Putamen (tissue), 1 donor: ENCODE results near the gene PLTP.
"Not testable (repeated sequence)": the region's sequence is repeated elsewhere in the genome, so short reads cannot be mapped to it uniquely, and the experiment has no call there.

ENCODE experiments used
- DNase-seq: peaks from one replicate; pipeline ENCODE4 v3.0.0-alpha.2; 2016; ENCODE audit warnings: low spot score

PLTP gene

DNA sequence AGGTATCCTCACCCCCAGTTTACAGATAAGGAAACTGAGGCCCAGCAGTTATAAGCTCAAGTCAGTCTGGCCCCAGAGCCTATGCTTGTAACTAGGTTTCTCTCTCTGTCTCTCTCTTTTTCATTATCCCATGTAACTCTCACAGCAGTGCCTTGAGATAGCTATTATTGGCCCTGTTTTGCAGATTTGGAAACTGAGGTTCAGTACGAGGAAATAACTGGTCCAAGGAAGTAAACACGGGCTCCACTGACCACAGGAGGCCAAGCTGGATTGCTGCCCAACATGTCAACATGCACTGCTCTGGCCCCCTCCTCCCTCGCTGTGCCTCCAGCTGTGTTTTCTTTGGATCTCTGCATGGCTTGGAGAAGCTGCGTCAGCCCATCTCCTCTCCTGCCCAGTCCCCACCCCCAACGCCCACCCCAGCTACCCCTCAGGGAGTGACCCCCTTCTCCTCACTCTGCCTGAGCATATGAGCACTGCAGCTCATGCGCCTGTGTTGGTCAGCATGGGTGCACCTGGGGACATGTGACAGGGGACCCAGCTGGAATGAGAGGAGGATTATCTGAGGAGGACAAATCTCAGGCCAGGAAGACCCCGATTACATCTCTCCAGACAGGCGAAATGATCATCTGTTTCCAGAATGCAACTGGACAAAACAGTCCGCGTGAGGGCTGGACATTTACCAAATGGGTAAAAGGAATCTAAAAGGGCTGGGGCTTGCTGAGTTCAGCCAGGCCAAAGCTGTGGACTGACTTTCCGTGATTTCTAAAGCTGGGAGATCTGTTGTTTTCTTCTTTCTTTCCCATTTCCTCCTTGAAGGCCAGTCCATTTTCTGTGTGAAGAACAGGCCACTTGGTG is 7.8 kb upstream of the PLTP start:
- DNase-seq = no peak

DNA sequence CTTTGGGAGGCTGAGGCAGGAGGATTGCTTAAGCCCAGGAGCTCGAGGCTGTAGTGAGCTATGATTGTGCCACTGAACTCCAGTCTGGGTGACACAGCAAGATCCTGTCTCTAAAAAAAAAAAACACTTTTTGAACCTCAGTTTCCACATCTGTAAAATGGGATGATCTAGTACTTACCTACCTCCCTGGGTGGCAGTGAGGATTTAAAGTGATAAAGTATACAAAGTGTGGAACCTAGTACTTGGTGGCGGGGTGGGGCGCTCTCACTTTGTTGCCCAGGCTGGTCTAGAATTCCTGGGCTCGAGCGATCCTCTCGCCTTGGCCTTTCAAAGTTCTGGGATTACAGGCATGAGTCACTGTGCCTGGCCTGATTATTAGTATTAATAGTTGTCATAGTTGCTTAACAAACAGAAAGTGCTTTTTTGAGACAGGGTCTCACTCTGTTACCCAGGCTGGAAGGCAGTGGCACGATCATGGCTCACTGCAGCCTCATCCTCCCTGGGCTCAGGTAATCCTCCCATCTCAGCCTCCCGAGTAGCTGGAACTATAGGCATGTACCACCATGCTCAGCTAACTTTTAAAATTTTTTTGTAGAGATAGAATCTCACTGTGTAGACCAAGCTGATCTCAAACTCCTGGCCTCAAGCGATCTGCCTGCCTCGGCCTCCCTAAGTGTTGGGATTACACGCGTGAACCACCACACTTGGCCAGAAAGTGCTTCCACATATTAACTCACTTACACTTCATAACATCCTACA is 7.0 kb upstream of the PLTP start:
- DNase-seq = no peak

DNA sequence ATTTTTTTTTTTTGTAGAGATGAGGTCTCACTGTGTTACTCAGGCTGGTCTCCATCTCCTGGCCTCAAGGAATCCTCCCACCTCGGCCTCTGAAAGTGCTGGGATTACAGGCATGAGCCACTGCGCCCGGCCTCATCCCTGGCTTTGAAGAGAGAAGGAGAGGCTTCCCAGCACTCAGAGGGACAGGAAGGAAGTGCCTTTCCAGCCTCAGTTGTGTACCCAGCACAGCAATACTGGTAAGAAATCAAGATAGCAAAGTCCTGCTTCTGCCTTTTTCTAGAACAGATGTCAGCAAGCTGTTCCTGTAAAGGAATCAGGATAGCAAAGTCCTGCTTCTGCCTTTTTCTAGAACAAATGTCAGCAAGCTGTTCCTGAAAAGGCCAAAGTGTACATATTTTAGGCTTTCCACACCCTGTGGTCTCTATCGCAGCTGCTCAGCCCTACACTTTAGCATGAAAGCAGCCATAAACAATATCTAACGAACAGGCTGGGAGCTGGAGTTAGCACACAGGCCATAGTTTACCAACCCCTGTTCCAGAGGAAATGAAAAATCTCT is 6.3 kb upstream of the PLTP start:
- DNase-seq = no peak

DNA sequence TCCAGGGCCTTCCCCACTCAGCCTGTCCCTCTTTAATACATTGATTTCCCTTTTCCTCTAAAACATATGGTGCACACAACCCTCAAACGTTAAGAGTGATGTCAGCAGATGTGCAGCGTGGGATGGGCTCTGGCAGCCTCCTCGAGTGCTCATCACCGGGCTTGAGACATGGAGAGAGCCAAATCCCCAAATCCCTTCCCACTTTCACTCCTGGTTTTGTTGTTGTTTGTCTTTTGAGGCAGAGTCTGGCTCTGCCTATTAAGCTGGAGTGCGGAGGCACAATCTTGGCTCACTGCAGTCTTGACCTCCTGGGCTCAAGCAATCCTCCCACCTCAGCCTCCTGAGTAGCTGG is 5.8 kb upstream of the PLTP start:
- DNase-seq = no peak

DNA sequence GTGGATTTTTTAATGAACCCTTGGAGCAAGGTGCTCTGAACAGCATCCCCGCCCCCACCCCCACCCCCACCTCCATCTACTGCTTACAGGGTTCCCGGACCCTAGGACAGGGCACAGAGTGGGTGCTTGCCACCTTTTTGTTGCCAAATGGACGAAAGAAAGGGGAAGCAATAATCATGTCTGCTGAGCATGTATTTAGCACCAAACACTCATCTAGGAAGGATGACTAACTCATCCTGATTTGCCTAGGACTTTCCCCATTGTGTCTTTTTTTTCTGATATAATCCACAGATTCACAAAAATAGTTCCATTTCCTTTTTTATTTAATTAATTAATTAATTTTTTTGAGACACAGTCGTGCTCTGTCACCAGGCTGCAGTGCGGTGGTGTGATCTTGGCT is 1.2 kb upstream of the PLTP start:
- no peak for DNase-seq

DNA sequence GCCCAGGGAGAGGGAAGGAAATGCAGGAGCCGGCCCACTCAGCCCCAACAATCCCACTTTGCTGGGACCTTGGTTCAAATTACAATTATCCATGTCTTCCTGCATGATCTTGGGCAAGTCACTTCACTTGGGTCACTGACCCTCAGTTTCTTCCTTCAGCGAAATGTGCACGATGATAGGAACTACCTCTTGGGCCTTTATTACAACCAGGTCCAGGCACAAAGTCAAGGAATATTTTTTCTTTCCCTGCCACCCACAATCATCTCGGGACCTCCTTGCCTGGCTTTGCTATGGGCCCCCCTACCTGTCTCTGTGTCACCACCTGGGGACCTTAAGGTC is 358 bp upstream of the PLTP start:
- DNase-seq = no peak

DNA sequence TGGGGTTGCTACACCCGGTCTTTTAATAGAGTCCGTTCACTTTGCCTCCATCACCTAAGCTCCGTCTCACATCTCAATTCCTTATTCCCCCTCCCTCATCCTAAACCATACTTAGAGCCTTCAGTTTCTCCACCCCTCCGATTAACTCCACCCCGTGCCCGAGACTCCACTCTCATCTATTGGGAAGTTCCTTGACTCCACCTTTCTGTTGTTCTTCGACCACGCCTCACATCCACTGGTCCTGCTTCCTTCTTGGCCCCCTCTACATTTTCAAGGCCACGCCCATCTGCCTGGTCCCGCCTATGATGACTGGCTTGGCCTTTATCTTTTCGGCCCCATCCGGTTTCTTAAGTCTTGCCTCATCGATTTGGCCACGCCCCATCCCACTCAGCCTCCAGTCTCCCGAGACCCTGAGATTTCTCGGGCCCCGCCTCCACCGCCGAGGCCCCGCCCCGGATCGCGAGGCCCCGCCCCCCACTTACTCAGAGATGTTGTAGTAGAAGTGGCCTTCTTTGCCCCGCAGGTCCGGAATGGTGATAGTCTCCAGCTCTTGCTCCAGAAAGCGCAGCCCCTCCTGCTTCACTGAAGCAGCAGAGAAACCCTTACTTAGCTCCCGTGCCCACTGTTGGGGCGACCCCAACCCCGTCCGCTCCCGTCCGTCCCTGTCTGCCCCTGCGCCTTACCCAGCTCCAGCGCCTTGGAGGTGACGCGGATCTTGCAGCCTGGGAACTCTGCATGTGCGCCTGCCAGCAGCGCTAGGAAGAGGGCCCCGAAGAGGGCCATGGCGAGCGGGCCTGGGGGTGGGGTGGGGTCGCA is 1.1 kb downstream of the PLTP start:
- DNase-seq = peak; percentile 80

DNA sequence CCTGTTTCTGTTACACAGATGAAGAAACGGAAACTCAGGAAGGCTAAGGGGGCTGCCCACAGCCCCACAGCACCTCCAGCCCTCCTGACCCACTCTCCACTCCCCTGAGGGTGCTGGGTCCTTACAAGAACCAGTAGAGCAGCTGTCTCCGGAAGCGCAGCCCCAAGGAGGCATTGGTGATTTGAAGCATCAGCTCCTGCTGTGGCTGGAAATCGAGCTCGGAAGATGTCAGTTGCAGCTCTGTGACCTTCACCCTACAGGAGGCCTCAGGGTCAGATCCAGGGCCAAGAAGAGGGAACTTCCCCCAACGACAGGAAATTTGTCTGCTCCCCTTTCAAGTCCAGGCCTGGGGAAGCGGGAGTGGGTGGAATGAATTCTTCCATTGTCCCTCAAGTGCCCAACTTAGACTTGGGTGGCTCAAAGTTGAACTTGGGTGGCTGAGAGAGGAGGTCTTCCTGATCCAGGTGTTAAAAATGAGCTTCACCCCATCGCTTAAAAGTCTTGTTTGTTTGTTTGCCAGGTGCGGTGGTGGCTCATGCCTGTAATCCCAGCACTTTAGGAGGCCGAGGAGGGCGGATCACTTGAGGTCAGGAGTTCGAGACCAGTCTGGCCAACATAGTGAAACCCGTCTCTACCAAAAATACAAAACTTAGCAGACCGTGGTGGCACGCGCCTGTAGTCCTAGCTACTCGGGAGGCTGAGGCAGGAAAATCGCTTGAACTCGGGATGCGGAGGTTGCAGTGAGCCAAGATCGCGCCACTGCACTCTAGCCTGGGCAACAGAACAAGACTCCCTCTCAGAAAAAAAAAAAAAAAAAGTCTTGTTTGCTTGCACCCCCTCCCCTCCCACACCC is 1.9 kb downstream of the PLTP start:
- DNase-seq = no peak

DNA sequence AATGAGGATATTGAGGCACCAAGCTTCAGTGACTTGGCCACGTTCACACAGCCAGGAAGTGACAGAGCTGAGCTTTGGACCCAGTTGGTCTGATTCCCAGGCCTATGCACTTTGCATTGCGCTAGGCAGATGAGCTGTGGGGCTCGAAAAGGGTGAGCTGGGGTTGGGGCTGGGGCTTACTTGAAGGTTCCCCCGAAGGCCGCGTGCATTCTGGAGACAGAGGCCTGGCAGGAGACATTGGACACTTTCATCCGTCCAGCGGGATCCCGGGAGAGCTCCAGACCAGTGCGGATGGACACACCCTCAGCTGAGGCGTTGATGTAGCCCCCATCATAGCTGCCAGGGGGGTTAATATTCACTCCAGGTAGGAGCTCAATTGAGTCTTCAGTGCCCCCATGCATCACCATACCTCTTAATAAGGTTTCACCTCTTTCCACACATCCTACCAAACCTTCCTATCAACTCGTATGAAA is 2.6 kb downstream of the PLTP start:
- no peak for DNase-seq

DNA sequence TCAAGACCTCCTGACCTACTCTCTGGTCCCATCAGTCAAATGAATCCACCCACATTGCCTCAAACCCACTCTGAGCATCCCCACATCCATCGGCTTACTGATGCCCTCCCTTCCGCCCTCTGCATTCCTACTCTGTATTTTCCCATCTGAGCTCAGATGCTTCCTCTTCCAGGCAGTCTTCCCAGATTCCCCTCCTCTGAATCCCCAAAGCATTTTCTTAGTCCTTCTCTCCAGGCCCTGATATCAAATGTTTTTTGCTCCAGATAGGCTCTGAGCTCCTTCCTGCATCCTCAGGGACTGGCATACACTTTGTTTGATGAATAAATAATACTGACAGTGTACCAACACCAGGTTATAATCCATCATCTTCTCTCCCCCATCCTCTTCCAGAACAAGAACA is 3.9 kb downstream of the PLTP start:
- no peak for DNase-seq

DNA sequence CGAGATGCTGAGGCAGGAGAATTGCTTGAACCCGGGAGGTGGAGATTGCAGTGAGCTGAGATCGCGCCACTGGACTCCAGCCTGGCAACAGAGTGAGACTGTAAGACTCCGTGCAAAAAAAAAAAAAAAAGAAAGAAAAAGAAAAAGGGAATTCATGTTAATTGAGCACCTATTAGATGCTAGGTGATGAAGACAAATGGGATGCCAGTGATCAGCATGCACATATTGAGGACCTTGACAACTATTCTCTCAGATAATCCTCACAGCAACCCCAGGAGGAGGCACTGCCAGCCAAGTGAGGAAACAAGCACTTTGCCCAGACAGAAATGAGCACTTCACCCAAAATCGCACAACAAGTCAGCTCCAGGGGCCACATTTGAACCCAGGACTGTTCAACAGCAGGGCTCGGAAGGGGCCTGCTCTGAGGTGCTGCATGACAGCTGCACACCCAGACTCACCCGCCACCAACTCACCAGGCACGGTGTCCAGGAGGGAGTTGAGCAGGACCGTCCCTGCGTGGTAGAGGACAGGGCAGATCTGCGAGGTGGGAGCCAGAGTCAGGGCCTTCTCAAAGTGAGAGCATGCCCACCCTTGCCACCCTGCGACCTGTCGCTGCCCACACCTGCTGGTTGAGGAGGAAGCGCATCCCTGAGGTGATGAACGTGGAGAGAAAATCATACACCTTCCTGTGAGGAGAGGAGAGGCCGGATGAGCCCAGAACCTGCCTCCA is 4.6 kb downstream of the PLTP start:
- DNase-seq = no peak

DNA sequence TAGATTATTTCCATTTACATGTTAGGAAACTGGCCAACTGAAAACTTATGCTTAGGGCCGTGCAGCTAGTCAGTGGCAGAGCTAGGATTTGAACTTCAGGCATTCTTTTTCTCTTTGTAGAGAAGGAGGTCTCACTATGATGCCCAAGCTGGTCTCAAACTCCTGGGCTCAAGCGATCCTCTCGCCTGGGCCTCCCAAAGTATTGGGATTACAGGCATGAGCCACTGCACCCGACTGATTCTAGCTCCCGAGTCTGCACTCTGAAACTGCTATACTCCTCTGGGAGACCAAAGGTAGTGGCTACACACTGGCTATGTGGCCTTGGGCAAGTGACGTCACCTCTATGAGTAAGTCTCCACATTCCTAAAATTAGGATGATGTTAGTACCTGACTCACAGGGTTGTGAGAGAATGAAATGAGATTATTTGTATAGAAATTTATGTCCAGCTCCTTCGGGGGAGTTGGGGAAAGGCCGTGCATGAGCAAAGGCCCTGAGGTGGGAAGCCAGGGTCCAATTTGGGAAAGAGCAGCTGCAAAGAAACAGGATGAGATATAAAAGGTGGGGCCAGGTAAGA is 6.4 kb downstream of the PLTP start:
- no peak for DNase-seq

DNA sequence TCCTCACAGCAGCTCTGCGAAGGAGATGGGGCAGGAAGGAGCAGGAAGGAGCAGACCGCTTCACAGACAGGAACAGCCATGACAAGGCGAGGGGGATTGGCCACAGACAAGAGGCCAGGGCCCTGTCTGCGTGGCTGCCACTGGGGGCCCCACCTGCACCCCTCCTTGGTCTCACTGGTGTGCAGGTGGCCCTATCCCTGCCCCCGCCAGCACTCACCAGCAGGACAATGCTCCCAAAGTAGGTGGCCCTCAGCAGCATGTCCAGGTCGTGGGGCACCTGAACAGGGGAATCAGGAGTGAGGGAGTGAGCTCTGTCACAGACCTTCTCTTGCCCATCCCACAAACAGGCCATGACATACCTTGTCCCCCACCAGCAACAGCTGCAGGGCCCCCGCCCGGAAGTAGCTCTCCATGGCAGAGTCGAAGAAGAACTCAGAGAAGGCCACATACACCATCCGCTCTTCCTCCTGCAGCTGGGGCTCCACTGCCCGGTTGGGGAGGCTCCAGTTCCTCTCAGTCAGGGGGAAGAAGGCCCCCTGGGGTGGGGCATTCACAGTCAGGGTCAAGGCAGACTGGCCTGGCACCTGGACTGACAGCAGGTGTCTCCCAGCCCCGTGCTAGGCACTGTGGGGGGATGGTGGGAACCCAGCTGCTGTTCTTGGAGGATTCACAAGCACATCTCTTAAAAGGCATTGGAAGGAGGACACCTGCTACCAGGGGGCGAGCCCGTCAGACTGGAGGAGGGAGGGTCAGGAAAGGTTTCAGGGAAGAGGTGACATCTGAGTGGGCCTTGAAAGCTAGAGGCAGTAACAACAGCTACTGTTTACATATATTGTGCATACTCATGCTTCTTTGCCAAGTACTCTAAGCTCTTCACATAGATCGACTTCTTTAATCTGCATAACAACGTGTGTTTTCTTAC is 7.1 kb downstream of the PLTP start:
- no peak for DNase-seq

DNA sequence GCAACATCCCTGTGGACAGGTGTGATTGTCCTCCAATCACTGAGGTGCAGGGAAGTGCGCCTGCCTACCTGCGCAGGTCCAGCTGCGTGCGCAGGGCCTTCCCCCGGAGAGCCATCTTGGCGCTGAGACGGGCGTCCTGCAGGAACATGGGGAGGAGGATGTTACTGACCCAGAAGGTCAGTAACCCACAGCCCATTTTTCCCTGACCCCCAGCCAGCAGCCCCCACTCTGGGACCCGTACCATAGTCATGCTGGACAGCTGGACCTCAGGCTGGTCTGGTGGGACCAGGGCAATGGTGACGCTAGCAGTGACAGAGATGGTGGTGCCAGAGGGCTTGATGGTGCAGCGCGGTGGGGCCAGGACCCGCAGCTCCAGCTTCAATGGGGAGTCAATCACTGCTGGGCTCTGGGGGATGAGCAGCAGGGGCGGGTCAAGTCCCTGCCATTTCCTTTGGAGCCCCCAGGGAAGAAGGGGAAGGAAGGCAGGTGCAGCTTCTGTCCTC is 9.7 kb downstream of the PLTP start:
- DNase-seq = no peak

DNA sequence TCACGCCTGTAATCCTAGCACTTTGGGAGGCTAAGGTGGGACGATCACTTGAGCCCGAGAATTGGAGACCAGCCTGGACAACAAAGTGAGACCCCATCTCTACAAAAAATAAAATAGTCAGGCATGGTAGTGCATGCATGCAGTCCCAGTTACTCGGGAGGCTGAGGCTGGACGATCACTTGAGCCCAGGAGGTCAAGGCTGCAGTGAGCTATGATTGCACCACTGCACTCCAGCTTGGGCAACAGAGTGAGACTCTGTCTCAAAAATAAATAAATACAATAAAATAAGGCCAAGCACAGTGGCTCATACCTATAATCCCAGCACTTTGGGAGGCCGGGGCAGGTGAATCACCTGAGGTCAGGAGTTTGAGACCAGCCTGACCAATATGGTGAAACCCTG is 10.6 kb downstream of the PLTP start:
- DNase-seq = not testable (repeated sequence)

DNA sequence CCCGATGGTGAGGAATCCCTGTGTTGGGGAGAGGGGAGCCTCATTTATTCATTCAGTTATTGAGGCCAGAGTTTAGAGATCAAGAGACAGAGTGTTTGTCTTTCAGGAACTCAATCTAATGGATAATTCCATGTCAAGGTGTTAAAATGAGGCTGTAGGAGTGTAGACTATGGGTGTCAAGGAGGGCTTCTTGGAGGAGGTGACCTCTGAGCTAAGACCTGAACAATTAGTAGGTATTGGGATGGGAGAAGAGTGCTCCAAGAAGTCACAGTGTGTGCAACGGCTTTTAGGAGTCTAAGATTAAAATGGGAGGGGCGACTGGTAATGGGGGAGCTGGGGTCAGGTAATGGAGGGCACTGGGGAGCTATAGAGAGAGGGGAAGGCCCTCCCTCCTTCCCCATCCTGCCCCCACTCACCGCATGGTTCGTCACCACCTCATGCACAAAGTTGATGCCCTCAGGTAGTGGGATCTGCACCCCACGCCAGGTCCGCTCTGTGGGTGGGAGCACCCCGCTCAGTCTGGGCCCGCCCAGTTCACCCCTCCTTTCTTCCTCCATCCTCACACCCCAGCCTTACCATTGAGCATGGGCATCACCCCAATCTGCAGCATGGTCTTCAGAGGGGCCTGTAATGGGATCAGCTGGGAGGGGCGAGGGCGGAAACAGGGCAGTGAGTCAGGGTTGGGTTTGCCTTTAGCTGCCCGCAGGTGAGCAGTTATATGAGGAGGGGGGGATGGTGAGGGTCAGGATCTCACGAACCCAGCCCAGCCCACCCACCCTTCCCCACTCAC is 12.7 kb downstream of the PLTP start:
- DNase-seq = no peak

DNA sequence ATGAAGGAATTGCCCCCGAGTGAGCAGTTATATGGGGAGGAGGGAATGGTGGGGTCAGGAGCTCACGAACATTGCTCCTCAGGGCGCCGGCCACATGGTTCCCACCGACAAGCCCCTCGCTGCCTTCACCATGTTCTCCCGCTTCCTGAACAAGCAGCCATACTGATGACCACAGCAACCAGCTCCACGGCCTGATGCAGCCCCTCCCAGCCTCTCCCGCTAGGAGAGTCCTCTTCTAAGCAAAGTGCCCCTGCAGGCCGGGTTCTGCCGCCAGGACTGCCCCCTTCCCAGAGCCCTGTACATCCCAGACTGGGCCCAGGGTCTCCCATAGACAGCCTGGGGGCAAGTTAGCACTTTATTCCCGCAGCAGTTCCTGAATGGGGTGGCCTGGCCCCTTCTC is 13.7 kb downstream of the PLTP start:
- no peak for DNase-seq

DNA sequence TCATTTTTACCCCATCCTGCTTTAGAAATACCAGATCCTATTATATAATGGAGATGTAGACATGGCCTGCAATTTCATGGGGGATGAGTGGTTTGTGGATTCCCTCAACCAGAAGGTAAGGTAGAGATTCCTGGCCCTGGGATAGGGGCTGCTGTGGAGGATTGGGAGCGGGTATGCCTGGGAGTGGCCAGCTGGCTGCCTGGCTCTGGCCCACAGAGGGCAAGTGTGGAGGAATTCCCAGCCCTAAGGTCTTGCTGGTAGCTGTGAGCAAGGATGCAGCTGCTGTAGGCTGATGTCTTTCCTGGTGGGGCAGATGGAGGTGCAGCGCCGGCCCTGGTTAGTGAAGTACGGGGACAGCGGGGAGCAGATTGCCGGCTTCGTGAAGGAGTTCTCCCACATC is 14.3 kb downstream of the PLTP start:
- no peak for DNase-seq
